GM13976 (cell line): ENCODE results near the gene PTRHD1.

Source experiments
- DNase-seq: peaks from one replicate; pipeline ENCODE4 v3.0.0; 2012; ENCODE audit warnings: low spot score
- CTCF ChIP-seq: IDR thresholded peaks from 2 replicates; pipeline ENCODE4 v1.5.1; 2012; ENCODE audit warnings: borderline replicate concordance, mild to moderate bottlenecking; ENCODE audit not compliant: insufficient read depth; ENCODE audit errors: extremely low read depth, missing control alignments, control extremely low read depth
- in situ Hi-C: fragments of 300-500 bp; cut with MboI; formaldehyde crosslinking; loops from one replicate; pipeline ENCODE4 v1.12.0; 2022; ENCODE audit warnings: low sequenced_read_pairs, mixed read lengths, inconsistent platforms; ENCODE audit not compliant: unreplicated experiment

The PTRHD1 gene

DNA sequence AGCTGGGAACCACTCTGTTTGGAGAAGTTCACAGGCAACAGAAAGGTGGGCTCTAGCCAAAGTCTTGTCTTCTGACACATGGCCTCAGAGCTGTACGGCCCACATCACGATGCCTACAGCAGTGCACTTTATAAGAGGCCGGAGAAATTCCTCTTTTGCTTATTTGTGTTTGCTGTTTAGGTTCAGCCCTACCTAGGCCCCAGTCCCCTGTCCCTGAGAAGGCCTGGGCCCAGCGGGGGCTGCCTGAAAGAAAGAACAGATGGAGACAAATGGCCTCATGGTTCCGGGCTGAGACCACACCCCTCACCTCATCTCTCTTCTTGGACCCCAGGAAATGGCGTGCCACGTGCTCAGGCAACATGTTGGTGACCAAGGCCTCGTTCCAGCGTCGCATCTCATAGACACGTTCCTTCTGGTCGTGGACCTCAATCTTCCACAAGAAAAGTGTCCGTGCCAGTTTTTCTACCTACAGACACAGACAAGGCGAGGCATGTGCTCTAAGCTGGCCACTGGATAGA is 30.9 kb upstream of the PTRHD1 start:
- no peak for TF ChIP-seq CTCF
- DNase-seq: no peak
- in situ Hi-C loops: loop anchor here (10.0 kb wide), 1 partner anchor 209 kb away; no protein-coding TSS in a partner anchor

DNA sequence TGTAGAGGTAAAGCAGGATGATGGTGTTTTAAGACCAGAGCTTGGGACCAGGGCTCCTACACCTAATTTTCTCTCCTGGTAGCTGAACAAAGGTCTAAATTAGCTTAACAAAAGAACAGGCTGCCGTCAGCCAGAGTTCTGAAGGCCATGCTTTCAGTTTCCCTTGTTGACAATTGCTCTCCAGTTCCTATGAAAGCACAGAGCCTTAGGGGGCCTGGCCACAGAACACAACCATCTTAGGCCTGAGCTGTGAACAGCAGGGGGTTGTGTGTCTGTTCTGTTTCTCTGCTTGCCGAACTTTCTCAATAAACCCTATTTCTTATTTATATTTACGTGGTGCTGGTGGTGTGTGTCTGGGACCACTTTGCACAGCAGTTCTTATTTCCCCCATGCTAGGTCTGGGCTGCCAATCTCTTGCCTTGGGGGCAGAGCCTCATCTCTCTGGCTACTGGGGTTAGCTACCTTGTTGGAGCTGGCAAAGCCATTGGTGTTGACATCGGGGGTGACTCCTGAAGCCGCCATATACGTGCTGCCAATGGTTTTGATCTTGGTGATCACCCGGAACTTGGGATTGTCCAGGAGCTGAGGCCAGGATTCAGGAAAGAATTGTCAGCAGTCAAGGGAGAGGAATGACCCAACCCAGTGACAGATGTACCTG is 29.0 kb upstream of the PTRHD1 start:
- DNase-seq: no peak
- TF ChIP-seq CTCF: no peak
- in situ Hi-C loops: loop anchor here (10.0 kb wide), 1 partner anchor 207 kb away; no protein-coding TSS in a partner anchor

DNA sequence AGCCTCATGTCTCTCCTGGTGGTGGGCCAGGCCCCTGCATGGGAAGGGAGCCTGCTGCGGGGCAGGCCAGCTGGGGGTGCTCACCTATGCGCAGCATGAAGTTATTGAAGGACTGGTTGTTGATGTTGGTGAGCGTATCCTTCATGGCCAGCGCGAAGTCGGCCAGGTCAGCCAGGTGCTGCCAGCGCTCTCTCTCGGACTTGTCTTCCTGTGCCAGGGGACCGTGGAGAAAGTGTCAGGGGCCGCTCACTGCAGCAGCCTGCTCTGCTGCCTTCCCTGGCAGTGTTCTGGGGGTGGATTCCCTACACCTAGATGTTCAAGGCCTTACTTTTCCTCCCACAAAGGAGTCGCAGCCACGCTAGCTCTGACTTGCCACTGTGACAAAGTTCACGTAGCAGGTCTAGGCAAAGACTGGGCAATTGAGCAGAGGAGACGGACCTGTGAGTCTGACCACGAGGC is 28.3 kb upstream of the PTRHD1 start:
- peak; percentile 19 for DNase-seq
- no peak for TF ChIP-seq CTCF
- in situ Hi-C loops: loop anchor here (10.0 kb wide), 1 partner anchor 207 kb away; no protein-coding TSS in a partner anchor

DNA sequence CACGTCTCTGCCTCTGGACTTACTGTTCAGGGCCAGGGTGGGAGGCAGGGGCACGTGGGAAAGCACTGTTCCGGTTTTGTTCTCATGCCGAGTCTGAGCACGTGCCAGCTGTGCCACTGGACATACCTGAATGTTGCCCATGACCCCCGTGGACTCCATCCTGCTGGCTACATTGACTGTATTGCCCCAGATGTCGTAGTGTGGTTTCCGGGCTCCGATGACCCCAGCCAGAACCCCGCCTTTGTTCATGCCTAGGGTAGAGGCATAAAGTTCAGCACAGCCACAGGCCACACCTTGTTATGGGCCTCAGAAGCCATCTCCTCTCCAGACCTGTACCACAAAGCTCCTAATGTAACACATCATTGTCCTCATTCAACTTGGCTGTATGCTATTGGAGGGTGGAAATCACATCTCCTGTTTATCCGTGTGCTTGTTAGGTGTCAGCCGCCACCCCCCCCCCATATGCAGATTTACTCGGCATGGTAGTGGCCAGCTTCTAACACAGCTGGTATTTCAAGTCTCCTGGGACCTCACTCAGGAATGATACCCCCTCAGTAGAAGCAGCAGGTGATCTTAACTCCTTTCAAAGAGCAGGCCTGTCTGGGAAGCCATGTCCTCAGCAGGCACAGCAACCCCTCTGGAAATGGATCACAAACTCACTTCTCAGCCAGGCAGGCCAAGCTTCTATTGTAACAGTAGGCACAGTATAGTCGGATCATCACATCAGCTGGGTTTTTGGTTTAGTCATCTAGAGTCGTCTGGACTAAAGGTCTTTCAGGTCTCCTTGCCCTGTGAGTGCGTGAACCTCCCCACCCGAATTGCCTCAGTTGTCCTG is 27.6 kb upstream of the PTRHD1 start:
- in situ Hi-C loops: loop anchor here (10.0 kb wide), 1 partner anchor 206 kb away; no protein-coding TSS in a partner anchor
- TF ChIP-seq CTCF: no peak
- DNase-seq: peak; percentile 34

- no peak for DNase-seq
- in situ Hi-C loops: loop anchor here (10.0 kb wide), 1 partner anchor 205 kb away; no protein-coding TSS in a partner anchor
- TF ChIP-seq CTCF: no peak
These were observed 27.0 kb upstream of the PTRHD1 start for GRCh38 chr2:24820175-24820513.

- in situ Hi-C loops: loop anchor here (10.0 kb wide), 2 partner anchors 205 to 405 kb away; no protein-coding TSS in a partner anchor
- no peak for DNase-seq
- TF ChIP-seq CTCF: no peak
These were observed 26.4 kb upstream of the PTRHD1 start for GRCh38 chr2:24819442-24820174.
